Colonic mucosa (tissue), 4 donors: Measurements from ENCODE around the gene AP1B1. TPM values are rescaled to one million over a fixed set of nuclear protein-coding genes. Genes with fewer than 3 reads are reported as not detected.

Experiments used
- DNase-seq: peaks from one replicate; pipeline ENCODE4 v3.0.0-alpha.2; 2020
- H3K27ac ChIP-seq: fragments of 200-600 bp; one replicate; pipeline ENCODE4 v1.8.0; 2021
- H3K27me3 ChIP-seq: fragments of 200-600 bp; one replicate; pipeline ENCODE4 v1.8.0; 2021
- H3K36me3 ChIP-seq: fragments of 200-600 bp; one replicate; pipeline ENCODE4 v1.8.0; 2021
- H3K4me1 ChIP-seq: fragments of 200-600 bp; one replicate; pipeline ENCODE4 v1.8.0; 2021; ENCODE audit warnings: mild to moderate bottlenecking
- H3K4me3 ChIP-seq: fragments of 200-600 bp; one replicate; pipeline ENCODE4 v1.8.0; 2021
- H3K9ac ChIP-seq, 2 donors: one replicate each; pipeline ENCODE4 v1.7.0; 2013; ENCODE audit warnings: control low read depth in 2 of 2, low read depth in 2 of 2, low read length in 2 of 2
- H3K9me3 ChIP-seq: fragments of 200-600 bp; one replicate; pipeline ENCODE4 v1.8.0; 2021
- CTCF ChIP-seq: fragments of 200-600 bp; IDR thresholded peaks from one replicate; pipeline ENCODE4 v1.8.0; 2022; ENCODE audit warnings: antibody characterized with exemption, mild to moderate bottlenecking
- intact Hi-C: fragments of 100-400 bp; cut with DNase I; formaldehyde crosslinking; loops from one replicate; pipeline ENCODE4 v1.14.1; 2022
- total RNA-seq, 2 donors: library from RNA; stranded (reverse); fragmentation: NEBNext Ultra II Directional in 1 of 2; extraction: Animal tissue kit (Norgen Biotek cat#: 25700) in 1 of 2; gene quantifications; one replicate each; pipeline ENCODE4 v1.2.1, GENCODE V29; 2021
- donor health status: healthy.
- donor health status: DM: no; HTN: no; CAD: no.
- donor health status: DM: no; HTN: no; CAD: no.

AP1B1 gene
- total RNA-seq, 2 donors from 2014 or later: 90.4 to 120 TPM

GRCh38 chr22:29309332-29310064, 78.9 kb downstream of the AP1B1 start:
- no peak for TF ChIP-seq CTCF
- no peak overlapping the region for H3K4me3 ChIP-seq
- DNase-seq: peak; percentile 62
- peaks cover 5% of the 10 kb centered on the region for H3K27me3 ChIP-seq
- intact Hi-C loops: no loop called here
- H3K36me3 ChIP-seq: no peaks in the 10 kb centered on the region
- H3K27ac ChIP-seq: peak overlapping the region; percentile 6
- H3K9me3 ChIP-seq: no peaks in the 10 kb centered on the region
- peaks cover 39% of the 10 kb centered on the region for H3K4me1 ChIP-seq
- peak overlapping the region; percentile 35 to 62 for H3K9ac ChIP-seq

GRCh38 chr22:29308791-29309262, 79.5 kb downstream of the AP1B1 start:
- Histone ChIP-seq H3K4me1 (peaks cover 37% of the 10 kb centered on the region), H3K9ac (peak overlapping the region; percentile 35 to 62), H3K9me3 (no peaks in the 10 kb centered on the region), H3K4me3 (no peak overlapping the region), H3K27ac (peak overlapping the region; percentile 6), H3K27me3 (no peaks in the 10 kb centered on the region), H3K36me3 (no peaks in the 10 kb centered on the region)
- TF ChIP-seq CTCF: no peak
- no peak for DNase-seq
- intact Hi-C loops: no loop called here

- DNase-seq: no peak
- H3K27me3 ChIP-seq: no peaks in the 10 kb centered on the region
- intact Hi-C loops: no loop called here
- no peaks in the 10 kb centered on the region for H3K9me3 ChIP-seq
- no peaks in the 10 kb centered on the region for H3K36me3 ChIP-seq
- peak overlapping the region in 1 of 2 donors; percentile 39 for H3K9ac ChIP-seq
- TF ChIP-seq CTCF: no peak
- H3K4me3 ChIP-seq: no peak overlapping the region
- H3K4me1 ChIP-seq: peaks cover 31% of the 10 kb centered on the region
- H3K27ac ChIP-seq: no peak overlapping the region
Observed at GRCh38 chr22:29308148-29308790, 80.1 kb downstream of the AP1B1 start.

GRCh38 chr22:29307596-29308147, 80.7 kb downstream of the AP1B1 start:
- Histone ChIP-seq H3K4me1 (peaks cover 30% of the 10 kb centered on the region), H3K36me3 (no peaks in the 10 kb centered on the region), H3K4me3 (peak overlapping the region; percentile 96), H3K27me3 (no peaks in the 10 kb centered on the region), H3K27ac (peak overlapping the region; percentile 54), H3K9ac (peak overlapping the region; percentile 73 to 81), H3K9me3 (no peaks in the 10 kb centered on the region)
- no peak for TF ChIP-seq CTCF
- DNase-seq: peak; percentile 31
- intact Hi-C loops: no loop called here

GRCh38 chr22:29306835-29307595, 81.4 kb downstream of the AP1B1 start:
- Histone ChIP-seq H3K9me3 (no peaks in the 10 kb centered on the region), H3K4me1 (peaks cover 30% of the 10 kb centered on the region), H3K27ac (peak overlapping the region; percentile 54), H3K9ac (peak overlapping the region; percentile 73 to 81), H3K27me3 (no peaks in the 10 kb centered on the region), H3K36me3 (no peaks in the 10 kb centered on the region), H3K4me3 (peak overlapping the region; percentile 96)
- no peak for TF ChIP-seq CTCF
- DNase-seq: peak; percentile 86
- intact Hi-C loops: no loop called here
